ENCODE results near the gene PPCDC.

- TF ChIP-seq, protein P1, sequence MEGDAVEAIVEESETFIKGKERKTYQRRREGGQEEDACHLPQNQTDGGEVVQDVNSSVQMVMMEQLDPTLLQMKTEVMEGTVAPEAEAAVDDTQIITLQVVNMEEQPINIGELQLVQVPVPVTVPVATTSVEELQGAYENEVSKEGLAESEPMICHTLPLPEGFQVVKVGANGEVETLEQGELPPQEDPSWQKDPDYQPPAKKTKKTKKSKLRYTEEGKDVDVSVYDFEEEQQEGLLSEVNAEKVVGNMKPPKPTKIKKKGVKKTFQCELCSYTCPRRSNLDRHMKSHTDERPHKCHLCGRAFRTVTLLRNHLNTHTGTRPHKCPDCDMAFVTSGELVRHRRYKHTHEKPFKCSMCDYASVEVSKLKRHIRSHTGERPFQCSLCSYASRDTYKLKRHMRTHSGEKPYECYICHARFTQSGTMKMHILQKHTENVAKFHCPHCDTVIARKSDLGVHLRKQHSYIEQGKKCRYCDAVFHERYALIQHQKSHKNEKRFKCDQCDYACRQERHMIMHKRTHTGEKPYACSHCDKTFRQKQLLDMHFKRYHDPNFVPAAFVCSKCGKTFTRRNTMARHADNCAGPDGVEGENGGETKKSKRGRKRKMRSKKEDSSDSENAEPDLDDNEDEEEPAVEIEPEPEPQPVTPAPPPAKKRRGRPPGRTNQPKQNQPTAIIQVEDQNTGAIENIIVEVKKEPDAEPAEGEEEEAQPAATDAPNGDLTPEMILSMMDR (IDR thresholded peaks at IDR 0.05): no peak
- no peak for TF ChIP-seq POLR2A (IDR thresholded peaks at IDR 0.05)
Measured at GRCh38 chr15:75032395-75032794, 9.0 kb downstream of the PPCDC start.

Data from esophagus squamous epithelium (tissue), 4 donors.